IPS-18c (cell line): ENCODE results near the gene CASP10.
"Not testable (repeated sequence)": the region's sequence is repeated elsewhere in the genome, so short reads cannot be mapped to it uniquely, and the experiment has no call there.

ENCODE experiments used
- H3K4me3 ChIP-seq: 2 replicates; pipeline ENCODE4 v1.7.0; 2013; ENCODE audit warnings: low read depth, mild to moderate bottlenecking, low read length, moderate library complexity; ENCODE audit not compliant: insufficient read depth
- H3K9me3 ChIP-seq: one replicate; pipeline ENCODE4 v1.6.1; 2013; ENCODE audit warnings: mild to moderate bottlenecking, low read length, moderate library complexity; ENCODE audit not compliant: control insufficient read depth, insufficient read depth

CASP10 gene

DNA sequence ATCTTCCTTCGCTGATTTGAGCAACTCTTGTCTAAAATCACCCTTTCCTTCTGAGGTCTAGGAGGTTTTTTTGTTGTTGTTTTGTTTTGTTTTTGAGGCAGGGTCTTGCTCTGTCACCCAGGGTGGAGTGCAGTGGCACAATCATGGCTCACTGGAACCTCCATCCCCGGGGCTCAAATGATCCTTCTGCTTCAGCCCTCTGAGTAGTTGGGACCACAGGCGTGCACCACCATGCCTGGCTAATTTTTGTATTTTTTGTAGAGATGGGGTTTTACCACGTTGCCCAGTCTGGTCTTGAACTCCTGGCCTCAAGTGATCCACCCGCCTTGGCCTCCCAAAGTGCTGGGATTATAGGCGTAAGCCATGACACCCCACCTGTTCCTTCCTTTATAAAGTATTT lies 1.3 kb downstream of the CASP10 start:
- H3K4me3 ChIP-seq, H3K9me3 ChIP-seq: not testable (repeated sequence)

DNA sequence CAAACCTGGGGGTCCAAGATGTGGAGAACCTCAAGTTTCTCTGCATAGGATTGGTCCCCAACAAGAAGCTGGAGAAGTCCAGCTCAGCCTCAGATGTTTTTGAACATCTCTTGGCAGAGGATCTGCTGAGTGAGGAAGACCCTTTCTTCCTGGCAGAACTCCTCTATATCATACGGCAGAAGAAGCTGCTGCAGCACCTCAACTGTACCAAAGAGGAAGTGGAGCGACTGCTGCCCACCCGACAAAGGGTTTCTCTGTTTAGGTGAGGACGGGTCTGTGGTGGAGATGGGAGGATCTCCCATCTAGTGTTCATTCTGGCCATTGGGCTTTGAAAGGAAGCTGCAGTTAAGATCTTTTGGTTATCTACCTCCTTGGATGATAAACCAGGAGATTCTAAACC lies 2.9 kb downstream of the CASP10 start:
- Histone ChIP-seq H3K9me3 (no peaks in the 10 kb centered on the region), H3K4me3 (no peak overlapping the region)

DNA sequence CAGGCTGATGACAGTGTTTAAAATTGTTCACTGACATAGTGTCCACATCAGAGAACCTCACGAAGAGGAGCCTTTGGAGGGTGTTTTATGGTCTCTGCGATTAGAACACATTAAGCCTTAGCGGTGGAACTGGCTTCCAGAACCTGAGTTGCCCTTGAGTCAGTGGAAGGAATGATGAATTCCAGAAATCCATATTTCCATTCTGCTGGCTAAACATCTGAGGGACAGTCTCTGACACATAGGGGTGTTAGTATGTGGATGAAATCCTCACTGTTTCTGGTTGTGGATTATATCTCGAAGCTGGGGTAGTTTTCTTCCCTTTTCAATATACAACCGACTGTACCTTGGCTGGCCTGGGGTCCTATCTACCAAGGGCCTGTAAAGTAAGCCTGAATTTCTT lies 4.0 kb downstream of the CASP10 start:
- Histone ChIP-seq H3K4me3 (no peak overlapping the region), H3K9me3 (no peaks in the 10 kb centered on the region)

DNA sequence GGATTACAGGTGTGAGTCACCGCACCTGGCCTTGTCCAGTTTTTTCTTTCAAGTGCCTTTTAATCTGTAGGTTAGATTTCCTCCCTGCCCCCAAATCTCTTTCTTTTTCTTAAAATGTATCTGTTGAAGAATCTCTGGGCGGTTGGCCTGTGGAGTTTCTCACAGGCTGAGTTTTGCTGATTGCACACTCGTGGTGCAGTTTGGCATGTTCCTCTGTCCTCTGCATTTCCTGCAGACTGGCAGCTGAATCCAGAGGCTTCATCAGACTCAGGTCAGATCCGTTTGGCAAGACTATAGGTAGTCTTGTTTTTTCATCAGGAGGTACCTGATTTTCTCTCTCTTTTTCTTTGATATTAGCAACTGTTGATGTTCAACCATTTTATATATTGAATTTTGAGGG lies 5.5 kb downstream of the CASP10 start:
- H3K9me3 ChIP-seq, result no peaks in the 10 kb centered on the region
- H3K4me3 ChIP-seq, result no peak overlapping the region

DNA sequence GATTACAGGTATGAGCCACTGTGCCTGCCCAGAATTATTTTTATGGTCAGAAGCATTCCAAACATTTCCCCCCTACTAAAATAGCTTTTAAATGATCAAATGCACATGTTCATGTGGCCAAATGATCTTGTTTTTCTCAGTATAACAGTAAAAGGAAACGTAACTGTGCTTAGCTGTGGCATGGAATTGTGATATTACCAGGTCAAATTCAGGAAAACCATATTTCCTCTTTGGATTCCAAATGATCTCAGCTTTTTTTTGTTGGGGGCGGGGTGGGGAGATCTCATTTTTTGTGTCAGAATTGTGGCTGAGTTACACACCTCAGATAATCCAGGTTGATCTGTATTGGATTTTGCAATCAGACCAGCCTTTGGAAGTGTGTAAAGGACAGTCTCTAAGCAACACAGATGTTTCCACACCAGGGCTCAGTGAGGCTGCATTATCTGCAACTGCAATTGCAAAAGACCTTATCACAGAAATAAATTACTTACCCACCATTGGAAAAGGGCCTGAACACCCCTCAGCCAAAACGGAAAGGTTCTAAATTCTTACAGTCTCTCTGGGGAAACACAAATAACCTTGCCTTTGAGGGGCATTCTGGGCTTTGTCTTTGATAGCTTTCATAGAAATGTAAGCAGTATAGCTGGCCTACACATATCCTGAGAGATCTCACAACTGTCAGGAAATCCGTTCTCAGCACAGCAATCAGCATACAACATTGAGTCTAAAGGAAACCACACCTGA lies 8.4 kb downstream of the CASP10 start:
- H3K4me3 ChIP-seq, result no peak overlapping the region
- H3K9me3 ChIP-seq, result no peaks in the 10 kb centered on the region

DNA sequence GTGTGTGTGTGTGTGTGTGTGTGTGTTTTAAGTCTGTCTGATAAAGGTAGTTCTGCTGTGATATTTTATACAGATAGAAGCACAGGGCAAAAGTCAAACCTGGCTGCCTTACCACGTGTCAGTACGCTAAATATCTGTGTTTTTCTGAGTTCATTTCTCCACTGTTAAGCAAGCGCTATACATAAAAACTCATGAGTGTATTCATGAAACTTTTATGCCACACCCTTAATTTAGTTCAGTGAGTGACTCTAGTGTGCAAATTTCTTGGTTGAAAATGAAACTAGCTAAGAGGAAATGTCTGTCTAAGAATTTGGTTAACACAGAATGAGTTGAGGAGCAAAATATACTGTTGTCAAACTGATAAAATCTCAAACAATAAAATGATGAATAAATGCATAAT lies 11.2 kb downstream of the CASP10 start:
- Histone ChIP-seq H3K4me3 (no peak overlapping the region), H3K9me3 (no peaks in the 10 kb centered on the region)

DNA sequence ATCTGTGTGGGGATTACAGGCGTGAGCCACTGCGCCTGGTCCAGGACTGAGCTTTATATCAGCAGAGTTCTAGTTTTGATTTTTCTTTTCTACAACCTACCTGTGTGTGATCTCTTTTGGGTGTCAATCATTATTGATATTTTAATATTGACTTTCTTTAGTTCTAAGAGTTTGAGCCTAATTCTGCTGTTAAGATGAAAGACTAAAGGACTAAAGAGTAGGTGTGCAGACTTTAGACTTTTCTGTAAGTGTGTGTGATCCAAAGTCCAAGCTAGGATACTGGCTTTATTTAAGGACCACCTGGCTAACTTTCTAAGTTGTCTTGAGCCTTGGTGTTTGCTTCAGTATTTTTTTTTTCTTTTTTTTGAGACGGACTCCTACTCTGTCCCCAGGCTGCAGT lies 12.4 kb downstream of the CASP10 start:
- H3K9me3 ChIP-seq, result no peaks in the 10 kb centered on the region
- H3K4me3 ChIP-seq, result no peak overlapping the region

DNA sequence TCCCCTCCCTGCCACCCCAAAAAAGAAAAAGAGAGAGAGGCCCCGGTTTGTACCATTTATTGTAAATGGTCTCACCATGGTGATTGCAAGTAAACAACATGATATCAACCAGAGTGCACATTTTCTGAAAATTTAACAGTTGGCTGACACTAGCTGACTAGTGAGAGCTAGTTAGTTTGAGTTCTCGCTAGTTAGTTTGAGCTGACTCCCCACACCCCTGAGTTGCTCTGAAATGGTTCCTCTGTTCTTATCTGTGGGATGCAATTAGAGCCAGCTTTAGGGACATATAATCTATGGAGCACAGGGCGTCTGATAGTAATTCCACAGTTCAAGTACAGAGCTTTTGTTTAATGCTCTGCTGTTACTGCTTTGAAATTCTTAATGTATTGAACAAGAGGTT lies 13.1 kb downstream of the CASP10 start:
- H3K9me3 ChIP-seq, result no peaks in the 10 kb centered on the region

DNA sequence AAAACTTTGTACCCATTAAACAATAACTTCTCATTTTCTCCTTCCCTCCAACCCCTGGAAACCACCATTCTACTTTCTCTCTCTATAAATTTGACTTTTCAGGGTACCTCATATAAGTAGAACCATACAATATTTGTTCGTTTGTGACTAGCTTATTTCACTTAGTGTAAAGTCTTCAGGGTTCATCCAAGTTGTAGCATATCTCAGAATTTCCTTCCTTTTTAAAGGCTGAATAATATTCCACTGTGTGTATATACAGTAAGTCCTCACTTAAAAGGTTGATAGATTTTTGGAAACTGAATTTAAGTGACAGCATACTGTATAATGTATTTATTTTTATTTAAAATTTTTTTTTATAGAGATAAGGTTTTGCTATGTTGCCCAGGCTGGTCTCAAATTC lies 13.9 kb downstream of the CASP10 start:
- no peaks in the 10 kb centered on the region for H3K9me3 ChIP-seq
- no peak overlapping the region for H3K4me3 ChIP-seq

More for the DNA sequence above, 13.1 kb downstream of the CASP10 start:
- no peak overlapping the region for H3K4me3 ChIP-seq

DNA sequence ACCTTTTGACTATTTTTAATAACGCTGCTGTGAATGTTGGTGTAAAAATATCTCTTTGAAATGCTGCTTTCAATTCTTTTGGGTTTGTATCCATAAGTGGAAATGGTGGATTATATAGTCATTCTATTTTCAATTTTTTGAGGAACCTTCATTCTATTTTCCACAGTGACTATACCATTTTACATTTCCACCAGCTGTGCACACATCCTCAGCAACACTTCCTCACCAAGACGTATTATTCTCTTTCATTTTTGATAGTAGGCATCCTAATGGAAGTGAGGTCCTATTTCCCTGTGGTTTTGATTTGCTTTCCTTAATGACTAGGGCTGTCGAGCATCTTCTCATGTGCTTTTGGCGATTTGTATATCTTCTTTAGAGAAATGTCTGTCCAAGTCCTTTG lies 14.8 kb downstream of the CASP10 start:
- H3K4me3 ChIP-seq, result no peak overlapping the region
- no peaks in the 10 kb centered on the region for H3K9me3 ChIP-seq

DNA sequence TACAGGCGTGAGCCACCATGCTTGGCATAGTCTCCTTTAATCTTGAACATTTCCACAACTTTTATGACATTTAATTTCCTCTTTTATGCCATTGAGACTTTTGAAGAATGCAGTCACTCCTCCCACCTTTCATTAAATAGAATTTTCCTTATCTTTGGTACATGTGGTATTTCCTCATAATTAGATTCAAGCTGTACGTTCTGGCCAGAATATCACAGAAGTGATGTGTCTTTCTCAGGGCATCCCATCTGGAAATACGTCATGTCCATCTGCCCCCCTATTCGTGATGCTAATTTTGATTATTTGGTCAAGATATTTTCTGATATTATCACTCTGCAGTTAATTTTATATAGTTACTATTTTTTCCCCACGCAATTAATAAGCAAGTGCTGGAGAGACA lies 16.9 kb downstream of the CASP10 start:
- Histone ChIP-seq H3K4me3 (no peak overlapping the region), H3K9me3 (no peaks in the 10 kb centered on the region)

DNA sequence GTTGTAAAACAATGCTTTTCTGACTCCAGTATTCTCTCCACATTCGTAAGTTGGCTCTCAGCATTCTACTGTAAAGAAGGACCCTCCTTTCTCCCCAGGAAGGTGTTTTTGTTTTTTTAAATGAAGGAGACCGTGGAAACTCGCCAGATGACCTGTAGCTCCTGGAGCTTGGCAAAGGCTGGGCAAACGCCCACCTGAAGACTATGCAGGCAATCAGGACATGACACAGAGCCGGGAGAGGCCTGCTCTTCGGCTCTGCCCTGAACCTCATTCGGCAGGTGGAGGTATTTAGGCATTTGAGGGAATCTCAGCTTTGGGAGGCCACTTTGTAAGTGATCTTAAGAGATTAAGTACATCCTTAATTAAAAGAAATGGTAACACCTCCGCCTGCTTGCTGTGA lies 17.4 kb downstream of the CASP10 start:
- Histone ChIP-seq H3K4me3 (no peak overlapping the region), H3K9me3 (no peaks in the 10 kb centered on the region)

DNA sequence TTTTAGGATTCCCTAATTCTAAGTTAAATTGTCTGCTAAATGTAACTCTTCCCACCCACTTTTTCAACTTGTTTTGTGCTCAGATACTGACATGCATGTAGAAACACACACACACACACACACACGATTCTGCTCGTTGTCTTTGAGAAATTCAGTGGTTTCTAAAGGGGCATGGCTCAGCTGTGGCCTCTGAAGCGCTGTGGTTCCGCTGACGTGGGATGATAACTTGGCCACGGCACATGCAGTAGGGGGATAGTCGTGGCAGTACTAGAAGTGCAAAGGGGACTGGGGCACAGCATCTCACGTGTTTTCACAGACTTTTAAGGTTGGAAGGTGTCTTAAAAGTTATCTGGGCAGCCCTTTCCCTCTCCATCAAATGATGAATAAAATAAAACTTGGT lies 18.4 kb downstream of the CASP10 start:
- Histone ChIP-seq H3K9me3 (no peaks in the 10 kb centered on the region), H3K4me3 (no peak overlapping the region)

DNA sequence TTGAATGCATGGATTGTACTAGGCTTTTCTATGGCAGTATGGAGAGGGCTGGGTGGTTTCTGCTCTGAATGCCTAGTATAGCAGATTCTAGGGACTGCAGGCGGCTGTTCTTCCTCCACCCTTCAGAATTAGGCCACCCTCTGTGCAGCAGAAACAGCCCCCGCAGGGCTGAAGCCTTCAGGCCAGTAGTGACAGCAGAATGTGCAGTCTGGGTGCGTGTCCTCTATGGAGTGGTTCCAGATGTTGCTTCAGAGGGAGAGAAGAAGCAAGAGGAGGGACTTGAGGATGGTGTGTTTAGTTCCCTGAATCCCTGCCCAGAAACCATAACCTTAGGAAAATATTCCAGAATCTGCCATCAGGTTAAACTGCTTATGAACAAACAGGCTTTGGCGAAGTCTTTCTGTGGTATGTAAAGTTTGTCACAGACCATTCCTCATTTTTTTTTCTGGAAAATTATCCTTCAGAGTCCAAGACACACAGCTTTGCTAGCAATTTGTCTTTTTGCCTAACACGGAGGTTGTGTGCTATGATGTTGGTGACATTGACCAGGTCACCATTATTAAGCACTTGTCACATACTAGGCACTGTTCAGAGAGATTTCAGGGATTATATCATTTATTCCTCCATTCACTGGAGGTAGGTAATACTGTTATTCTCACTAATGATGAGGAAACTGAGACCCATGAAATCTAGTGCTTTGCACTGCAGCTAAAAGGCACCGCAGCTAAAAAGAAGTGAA lies 21.1 kb downstream of the CASP10 start:
- Histone ChIP-seq H3K4me3 (no peak overlapping the region), H3K9me3 (no peaks in the 10 kb centered on the region)

DNA sequence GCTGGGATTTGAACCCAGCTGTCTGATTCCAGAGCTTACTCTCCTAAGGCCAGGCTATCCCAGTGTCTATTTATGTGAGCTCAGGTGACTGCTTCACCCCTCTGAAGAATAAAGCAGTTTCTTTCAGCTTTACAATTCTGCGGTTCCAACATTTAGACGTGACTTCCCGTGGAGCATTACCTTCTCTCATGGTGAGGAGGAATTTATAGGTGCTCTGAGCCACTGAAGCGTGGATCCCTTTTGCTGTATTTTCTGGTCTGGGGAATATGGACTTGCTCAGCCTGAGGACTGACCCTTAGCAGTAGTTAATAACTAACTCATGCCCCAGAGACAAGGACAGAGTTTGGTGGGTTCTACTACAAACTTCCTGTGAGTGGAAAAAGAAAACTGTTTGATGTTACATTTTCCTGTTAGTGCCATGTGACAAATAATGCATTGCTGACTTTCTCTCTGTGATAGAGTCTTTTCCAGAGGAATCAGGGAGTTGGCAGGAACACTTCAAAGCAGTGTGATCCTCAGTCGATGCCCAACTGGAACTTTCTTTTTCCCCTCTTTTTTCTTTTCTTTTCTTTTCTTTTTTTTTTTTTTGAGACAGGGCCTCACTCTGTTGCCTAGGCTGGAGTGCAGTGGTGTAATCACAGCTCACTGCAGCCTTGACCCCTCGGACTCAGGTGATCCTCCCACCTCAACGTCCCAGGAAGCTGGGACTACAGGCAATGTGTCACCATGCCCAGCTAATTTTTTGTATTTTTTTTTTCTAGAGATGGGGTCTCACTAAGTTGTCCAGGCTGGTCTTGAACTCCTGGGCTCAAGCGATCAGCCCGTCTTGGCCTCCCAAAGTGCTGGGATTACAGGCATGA lies 21.9 kb downstream of the CASP10 start:
- Histone ChIP-seq H3K9me3 (no peaks in the 10 kb centered on the region), H3K4me3 (no peak overlapping the region)

DNA sequence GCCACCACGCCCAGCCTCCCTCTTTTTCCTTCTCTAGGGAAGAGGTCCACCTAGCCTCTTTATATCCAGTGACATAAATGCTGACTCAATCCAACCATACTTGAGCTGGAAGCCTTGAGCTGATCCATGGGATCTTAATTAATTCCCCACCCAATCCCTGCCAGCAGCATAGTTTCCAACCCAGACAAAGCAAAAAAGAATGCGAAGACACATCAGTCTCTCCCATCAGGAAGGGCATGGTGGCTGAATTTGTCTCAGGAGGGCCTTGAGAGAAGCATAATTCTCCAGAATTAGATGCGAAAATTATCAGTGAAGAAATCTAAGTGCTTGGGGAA lies 22.5 kb downstream of the CASP10 start:
- Histone ChIP-seq H3K4me3 (no peak overlapping the region), H3K9me3 (no peaks in the 10 kb centered on the region)

DNA sequence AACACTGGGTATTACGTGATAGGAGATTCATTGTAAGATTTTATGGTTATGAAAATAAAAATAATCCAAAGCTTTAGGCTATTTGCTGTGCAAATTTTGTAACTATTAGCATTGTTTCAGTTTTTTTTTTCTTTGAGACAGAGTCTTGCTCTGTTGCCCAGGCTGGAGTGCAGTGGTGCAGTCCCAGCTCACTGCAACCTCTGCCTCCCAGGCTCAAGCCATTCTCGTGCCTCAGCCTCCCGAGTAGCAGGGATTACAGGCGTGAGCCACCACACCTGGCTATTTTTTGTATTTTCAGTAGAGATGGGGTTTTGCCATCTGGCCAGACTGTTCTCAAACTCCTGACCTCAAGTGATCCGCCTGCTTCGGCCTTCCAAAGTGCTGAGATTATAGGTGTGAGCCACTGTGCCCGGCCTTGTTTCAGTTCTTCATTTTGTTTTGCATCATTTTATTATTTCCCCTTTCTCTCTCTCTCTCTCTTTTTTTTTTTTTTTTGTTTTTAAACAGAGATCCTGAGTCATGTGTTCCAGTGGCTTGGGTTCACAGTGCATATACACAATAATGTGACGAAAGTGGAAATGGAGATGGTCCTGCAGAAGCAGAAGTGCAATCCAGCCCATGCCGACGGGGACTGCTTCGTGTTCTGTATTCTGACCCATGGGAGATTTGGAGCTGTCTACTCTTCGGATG lies 25.8 kb downstream of the CASP10 start:
- Histone ChIP-seq H3K4me3 (no peak overlapping the region), H3K9me3 (no peaks in the 10 kb centered on the region)
